AG04450 (cell line): ENCODE results near the gene BLID. TPM values are rescaled to one million over a fixed set of nuclear protein-coding genes. Genes with fewer than 3 reads are reported as not detected.

Experiments
- CTCF ChIA-PET: fragments of 300-600, 350-600 bp; formaldehyde crosslinking; extraction: SDS; loops from one replicate; lab custom pipeline; 2022; ENCODE audit warnings: antibody characterized with exemption, inconsistent platforms; lab: Charles Lee
- POLR2A ChIA-PET: fragments of 350-600 bp; formaldehyde crosslinking; extraction: SDS; loops from one replicate; lab custom pipeline; 2021; ENCODE audit warnings: antibody characterized with exemption, inconsistent platforms; lab: Yijun Ruan, JAX
- DNase-seq: peaks from one replicate; pipeline ENCODE4 v3.0.0-alpha.2; 2011; ENCODE audit warnings: low read depth, low spot score
- H3K27ac ChIP-seq: one replicate; pipeline ENCODE4 v1.5.1; 2012; ENCODE audit warnings: low read depth, low read length, control low read depth
- H3K27me3 ChIP-seq: one replicate; pipeline ENCODE4 v1.6.0; 2012; ENCODE audit warnings: low read length; ENCODE audit not compliant: control insufficient read depth, insufficient read depth
- H3K4me3 ChIP-seq: 2 replicates; pipeline ENCODE4 v1.5.1; 2011; ENCODE audit warnings: mild to moderate bottlenecking, low read depth, low read length, control low read depth
- H3K9me3 ChIP-seq: 2 replicates; pipeline ENCODE4 v1.5.1; 2012; ENCODE audit warnings: low read length; ENCODE audit not compliant: control insufficient read depth, insufficient read depth
- CTCF ChIP-seq: IDR thresholded peaks from 2 replicates; pipeline ENCODE4 v1.5.1; 2011; ENCODE audit warnings: low read depth, low read length, control low read depth, inconsistent platforms
- polyA plus RNA-seq: library from polyadenylated mRNA; depleted of rRNA; stranded (reverse); fragments of >200 nt; gene quantifications from 2 replicates; pipeline ENCODE4 v1.2.3, GENCODE V29; 2011

Gene BLID
- polyA plus RNA-seq, 1 experiment: 0.94 TPM

DNA sequence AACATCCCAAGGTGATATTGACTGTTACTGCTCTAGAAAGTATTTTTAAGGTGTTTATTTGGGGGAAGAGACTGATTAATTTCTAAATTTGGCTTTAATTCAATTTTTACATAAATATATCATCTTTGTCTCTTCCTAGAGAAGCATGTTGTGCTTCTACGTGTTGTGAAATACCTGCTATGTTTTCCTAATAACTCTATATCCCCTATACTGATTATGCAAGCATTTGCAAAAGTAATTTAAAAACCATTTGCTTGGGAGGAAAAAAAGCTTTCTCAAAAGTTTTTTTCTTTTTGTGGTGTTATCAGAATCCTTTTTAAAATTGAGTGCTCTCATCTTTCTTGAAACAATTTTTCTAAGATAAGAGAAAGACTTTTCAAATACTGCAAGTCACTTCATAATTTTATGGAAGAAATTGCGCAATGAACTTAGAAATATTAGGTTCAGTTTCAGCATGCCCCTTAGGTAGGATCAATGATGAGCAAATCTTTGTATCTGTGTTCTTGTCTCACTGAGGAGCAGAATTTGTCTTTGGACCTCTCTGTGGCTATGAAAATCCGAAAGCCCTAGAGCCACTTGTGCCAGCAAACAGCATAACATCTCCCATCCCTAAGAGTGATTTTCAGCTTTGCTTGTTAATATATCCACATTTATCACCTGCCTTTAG, 7.4 kb upstream of the BLID start:
- H3K27ac ChIP-seq: no peak overlapping the region
- H3K4me3 ChIP-seq: no peak overlapping the region
- ChIA-PET POLR2A (interaction anchor here (1.2 kb wide), 1 partner anchor 23 kb away, joined by 3 read pairs; no protein-coding TSS in a partner anchor), CTCF (no interaction called here)
- H3K27me3 ChIP-seq: no peaks in the 10 kb centered on the region
- no peak for DNase-seq
- no peak for TF ChIP-seq CTCF
- H3K9me3 ChIP-seq: no peaks in the 10 kb centered on the region

DNA sequence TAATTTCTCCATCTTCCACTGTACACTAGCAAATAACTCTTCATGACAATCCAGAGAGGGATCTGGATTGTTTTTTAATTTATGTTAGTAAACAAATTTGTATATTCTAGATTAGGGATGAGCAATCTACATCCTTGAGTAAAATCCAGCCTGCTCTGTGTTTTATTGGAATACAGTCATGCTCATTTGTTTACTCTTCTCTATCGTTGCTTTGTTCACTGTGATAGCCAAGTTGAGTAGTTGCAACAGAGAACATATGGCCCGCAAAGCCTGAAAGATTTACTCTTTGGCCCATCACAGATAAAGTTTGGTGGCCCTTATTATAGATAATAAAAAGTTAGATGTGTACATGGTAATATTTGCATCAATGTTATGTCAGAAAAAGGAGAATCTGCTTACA, 6.2 kb upstream of the BLID start:
- no peak overlapping the region for H3K27ac ChIP-seq
- TF ChIP-seq CTCF: no peak
- no peak overlapping the region for H3K4me3 ChIP-seq
- H3K9me3 ChIP-seq: no peaks in the 10 kb centered on the region
- DNase-seq: no peak
- no peaks in the 10 kb centered on the region for H3K27me3 ChIP-seq
- POLR2A ChIA-PET: interaction anchor here (1.0 kb wide), 1 partner anchor 19 kb away, joined by 3 read pairs; no protein-coding TSS in a partner anchor
- CTCF ChIA-PET: interaction anchor here (2.3 kb wide), 1 partner anchor 14 kb away, joined by 7 read pairs; no protein-coding TSS in a partner anchor

- no peaks in the 10 kb centered on the region for H3K27me3 ChIP-seq
- CTCF ChIA-PET: interaction anchor here (0.7 kb wide), 1 partner anchor 980 kb away, joined by 7 read pairs; no protein-coding TSS in a partner anchor
- H3K4me3 ChIP-seq: no peak overlapping the region
- H3K27ac ChIP-seq: no peak overlapping the region
- POLR2A ChIA-PET: no interaction called here
- TF ChIP-seq CTCF: no peak
- DNase-seq: no peak
- H3K9me3 ChIP-seq: no peaks in the 10 kb centered on the region
These were observed 4.1 kb upstream of the BLID start for GRCh38 chr11:122120096-122120495.

GRCh38 chr11:122116591-122116990, 576 bp upstream of the BLID start:
- no peak for TF ChIP-seq CTCF
- no peak for DNase-seq
- Histone ChIP-seq H3K4me3 (no peak overlapping the region), H3K27ac (no peak overlapping the region), H3K27me3 (no peaks in the 10 kb centered on the region), H3K9me3 (no peaks in the 10 kb centered on the region)
- ChIA-PET CTCF (interaction anchor here (1.3 kb wide), 1 partner anchor 10 kb away, joined by 4 read pairs; no protein-coding TSS in a partner anchor), POLR2A (no interaction called here)

GRCh38 chr11:122114976-122115375, 1.0 kb downstream of the BLID start:
- CTCF ChIA-PET: interaction anchor here (1.1 to 2.7 kb wide), 4 partner anchors 13 to 460 kb away, joined by 3 to 13 read pairs (median 8); no protein-coding TSS in a partner anchor
- POLR2A ChIA-PET: no interaction called here
- Histone ChIP-seq H3K27ac (no peak overlapping the region), H3K4me3 (no peak overlapping the region), H3K9me3 (no peaks in the 10 kb centered on the region), H3K27me3 (no peaks in the 10 kb centered on the region)
- DNase-seq: no peak
- TF ChIP-seq CTCF: no peak
